Stimulated activated naive B cell treated with anti-CD40 and anti-IgM and Interleukin-4, amounts not matched to agents 10 μg/mL and 1 μg/mL and 100 μg/mL, for 72 hours (primary cell): Measurements from ENCODE around the gene ERP29.

Experiments used
- ATAC-seq, 2 donors: fragments of 150-1000 bp; cut with Tn5 transposase; replicated peaks; 2 replicates each; pipeline ENCODE4 v1.10.0; 2021; ENCODE audit warnings: moderate library complexity in 1 of 2
- DNase-seq: peaks from one replicate; pipeline ENCODE4 v3.0.0; 2021
- H3K27ac Mint-ChIP-seq: one replicate; pipeline ENCODE4 v1.8.0; 2022; ENCODE audit warnings: mild to moderate bottlenecking, mixed read lengths
- H3K27me3 Mint-ChIP-seq, 2 donors: one replicate each; pipeline ENCODE4 v1.8.0; 2022; ENCODE audit warnings: mixed read lengths in 2 of 2
- H3K36me3 Mint-ChIP-seq, 2 donors: one replicate each; pipeline ENCODE4 v1.8.0; 2022; ENCODE audit warnings: mixed read lengths in 2 of 2, mild to moderate bottlenecking in 1 of 2
- H3K4me1 Mint-ChIP-seq, 2 donors: one replicate each; pipeline ENCODE4 v1.8.0; 2022; ENCODE audit warnings: mixed read lengths in 2 of 2, mild to moderate bottlenecking in 1 of 2
- H3K4me3 Mint-ChIP-seq, 2 donors: one replicate each; pipeline ENCODE4 v1.8.0; 2022; ENCODE audit warnings: mild to moderate bottlenecking in 2 of 2, mixed read lengths in 2 of 2, moderate library complexity in 1 of 2
- H3K9me3 Mint-ChIP-seq, 2 donors: one replicate each; pipeline ENCODE4 v1.8.0; 2022; ENCODE audit warnings: mixed read lengths in 2 of 2, mild to moderate bottlenecking in 1 of 2

ERP29 gene

DNA sequence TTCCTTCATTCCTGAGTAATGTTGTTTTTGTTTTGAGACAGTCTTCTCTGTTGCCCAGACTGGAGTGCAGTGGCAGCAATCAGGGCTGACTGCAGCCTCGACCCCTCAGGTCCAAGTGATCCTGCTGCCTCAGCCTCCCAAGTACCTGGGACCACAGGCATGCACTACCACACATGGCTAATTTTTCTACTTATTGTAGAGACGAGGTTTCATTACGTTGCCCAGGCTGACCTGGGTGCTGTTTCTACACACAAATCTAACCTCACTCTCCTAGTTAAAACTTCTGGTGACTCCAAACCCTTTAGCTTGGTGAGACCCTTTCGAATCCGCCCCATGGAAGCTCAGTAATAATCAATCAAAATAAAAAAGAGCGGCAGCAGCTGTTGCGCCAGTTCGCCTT, 1.5 kb upstream of the ERP29 start:
- DNase-seq, result no peak
- H3K4me1 Mint-ChIP-seq, result peaks cover 30 to 50% of the 10 kb centered on the region in 2 donors
- no peak overlapping the region for H3K27ac Mint-ChIP-seq
- peak overlapping the region; percentile 94 to 97 for H3K4me3 Mint-ChIP-seq
- H3K27me3 Mint-ChIP-seq, result no peaks in the 10 kb centered on the region
- ATAC-seq, result no peak
- peaks cover 21 to 39% of the 10 kb centered on the region in 2 donors for H3K36me3 Mint-ChIP-seq
- H3K9me3 Mint-ChIP-seq, result peaks cover 8% of the 10 kb centered on the region in 2 donors

DNA sequence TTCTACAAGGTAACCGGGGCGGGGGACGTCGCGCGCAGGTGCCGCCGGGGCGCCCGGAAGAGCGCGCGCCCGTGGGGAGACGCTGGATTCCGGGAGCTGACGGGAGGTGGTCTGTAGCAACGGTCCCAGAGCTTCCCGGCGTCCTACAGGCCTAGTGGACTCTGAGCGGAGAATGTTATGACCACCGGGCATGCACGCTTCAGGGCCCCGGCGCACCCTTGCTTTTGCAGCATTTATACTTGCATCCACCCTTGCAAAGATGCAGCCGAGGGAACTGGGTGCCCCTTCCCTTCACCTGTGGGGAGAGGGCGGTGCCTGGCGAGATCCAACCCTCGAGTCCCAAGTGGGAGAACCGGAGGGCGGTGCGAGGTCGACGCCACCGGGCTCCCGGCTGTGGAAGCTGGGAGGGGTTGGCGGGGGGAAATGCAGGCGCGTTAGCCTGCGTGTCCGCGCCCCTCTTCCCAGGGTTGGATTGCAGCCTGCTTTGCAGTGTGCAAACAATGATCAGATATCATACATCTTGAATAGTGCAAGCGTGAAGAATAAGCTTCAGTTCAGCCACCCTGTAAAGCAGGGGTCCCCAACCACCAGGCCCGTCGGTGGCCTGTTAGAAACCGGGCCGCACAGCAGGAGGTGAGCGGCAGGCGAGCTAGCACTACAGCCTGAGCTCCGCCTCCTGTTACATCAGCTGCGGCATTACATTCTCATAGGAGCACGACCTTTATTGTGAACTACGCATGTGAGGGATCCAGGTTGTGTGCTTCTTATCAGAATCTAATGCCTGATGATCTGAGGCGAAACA, 576 bp downstream of the ERP29 start:
- Mint-ChIP-seq H3K27ac (peak overlapping the region; percentile 92), H3K36me3 (peaks cover 28 to 55% of the 10 kb centered on the region in 2 donors), H3K9me3 (peaks cover 8% of the 10 kb centered on the region in 2 donors), H3K27me3 (no peaks in the 10 kb centered on the region), H3K4me1 (peaks cover 36 to 59% of the 10 kb centered on the region in 2 donors), H3K4me3 (peak overlapping the region; percentile 94 to 97)
- peak; percentile 57 to 62 for ATAC-seq
- peak; percentile 56 for DNase-seq

DNA sequence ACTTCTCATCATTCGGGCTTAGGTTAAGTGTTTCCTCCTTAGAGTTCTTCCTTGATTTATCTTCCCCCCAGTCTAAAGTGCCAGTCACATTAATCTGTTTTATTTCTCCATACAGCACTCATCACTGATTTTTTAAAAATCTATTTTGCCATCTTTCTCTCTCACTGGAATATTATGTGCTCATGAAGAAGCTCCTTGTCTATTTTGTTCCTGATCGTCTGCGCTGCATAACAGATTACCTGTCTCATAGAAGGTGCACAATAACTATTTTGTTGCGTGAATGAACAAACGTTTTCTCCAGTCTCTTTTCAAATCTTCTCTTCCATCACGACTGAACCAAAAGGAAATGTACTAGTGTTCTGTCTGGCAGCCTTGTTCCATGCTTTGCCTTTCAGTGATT, 2.7 kb downstream of the ERP29 start:
- ATAC-seq (no peak), DNase-seq (no peak)
- peak overlapping the region; percentile 43 to 97 for H3K4me3 Mint-ChIP-seq
- peaks cover 8% of the 10 kb centered on the region in 2 donors for H3K9me3 Mint-ChIP-seq
- no peaks in the 10 kb centered on the region for H3K27me3 Mint-ChIP-seq
- H3K4me1 Mint-ChIP-seq, result peaks cover 49 to 76% of the 10 kb centered on the region in 2 donors
- H3K36me3 Mint-ChIP-seq, result peaks cover 32 to 60% of the 10 kb centered on the region in 2 donors
- H3K27ac Mint-ChIP-seq, result peak overlapping the region; percentile 92

DNA sequence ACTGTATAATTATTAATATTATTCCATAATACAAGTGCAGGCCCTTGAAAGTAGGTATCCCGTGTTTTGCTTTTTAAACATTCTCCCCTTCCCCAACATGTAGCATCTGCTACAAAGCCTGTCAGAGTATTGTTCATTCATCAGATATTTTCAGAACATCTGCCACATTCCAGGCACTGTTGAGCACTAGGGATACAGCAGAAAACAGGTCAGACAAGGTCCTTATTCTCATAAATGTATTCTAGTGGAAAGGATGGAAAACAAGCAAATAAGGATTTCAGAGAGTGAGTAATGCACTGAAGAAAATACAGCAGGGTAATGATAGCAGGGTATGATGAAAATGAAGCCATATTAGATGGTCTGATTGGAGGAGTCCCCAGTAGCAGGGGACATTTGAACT, 3.8 kb downstream of the ERP29 start:
- no peak overlapping the region for H3K27ac Mint-ChIP-seq

DNA sequence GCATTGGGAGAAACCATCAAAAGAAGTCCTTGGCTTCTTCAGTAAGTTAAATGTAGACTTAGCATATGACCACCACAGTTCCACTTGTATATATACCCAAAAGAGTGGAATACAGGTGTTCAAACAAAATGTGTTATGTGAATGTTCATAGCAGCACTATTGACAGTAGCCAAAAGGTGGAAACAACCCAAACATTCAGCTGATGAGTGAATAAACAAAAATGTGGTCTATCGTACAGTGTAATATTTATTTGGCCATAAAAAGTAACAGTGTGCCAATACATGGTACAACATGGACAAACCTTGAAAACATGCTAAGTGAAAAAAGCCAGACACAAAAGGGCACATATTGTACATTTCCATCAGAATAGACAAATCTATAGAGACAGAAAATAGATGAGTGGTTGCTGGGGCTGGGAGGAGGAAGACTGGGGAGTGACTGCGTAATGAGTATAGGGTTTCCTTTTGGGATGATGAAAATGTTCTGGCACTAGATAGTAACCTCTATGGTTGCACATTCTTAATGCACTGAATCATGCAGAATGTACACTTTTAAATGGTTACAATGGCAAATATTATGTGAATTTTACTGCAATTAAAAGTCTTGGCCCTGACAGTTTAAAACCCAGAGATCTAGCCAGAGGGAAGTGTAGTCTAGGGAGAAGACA, 5.5 kb downstream of the ERP29 start:
- Mint-ChIP-seq H3K27ac (peak overlapping the region; percentile 75), H3K4me1 (peaks cover 51 to 79% of the 10 kb centered on the region in 2 donors), H3K36me3 (peaks cover 39 to 62% of the 10 kb centered on the region in 2 donors), H3K27me3 (no peaks in the 10 kb centered on the region), H3K9me3 (peaks cover 8% of the 10 kb centered on the region in 2 donors), H3K4me3 (no peak overlapping the region)
- no peak for ATAC-seq
- DNase-seq, result no peak

More for the DNA sequence above, 3.8 kb downstream of the ERP29 start:
- DNase-seq (no peak), ATAC-seq (no peak)
- H3K36me3 Mint-ChIP-seq, result peaks cover 34 to 56% of the 10 kb centered on the region in 2 donors
- H3K9me3 Mint-ChIP-seq, result peaks cover 8% of the 10 kb centered on the region in 2 donors
- H3K27me3 Mint-ChIP-seq, result no peaks in the 10 kb centered on the region
- H3K4me1 Mint-ChIP-seq, result peaks cover 45 to 71% of the 10 kb centered on the region in 2 donors
- peak overlapping the region in 1 of 2 donors; percentile 22 for H3K4me3 Mint-ChIP-seq

DNA sequence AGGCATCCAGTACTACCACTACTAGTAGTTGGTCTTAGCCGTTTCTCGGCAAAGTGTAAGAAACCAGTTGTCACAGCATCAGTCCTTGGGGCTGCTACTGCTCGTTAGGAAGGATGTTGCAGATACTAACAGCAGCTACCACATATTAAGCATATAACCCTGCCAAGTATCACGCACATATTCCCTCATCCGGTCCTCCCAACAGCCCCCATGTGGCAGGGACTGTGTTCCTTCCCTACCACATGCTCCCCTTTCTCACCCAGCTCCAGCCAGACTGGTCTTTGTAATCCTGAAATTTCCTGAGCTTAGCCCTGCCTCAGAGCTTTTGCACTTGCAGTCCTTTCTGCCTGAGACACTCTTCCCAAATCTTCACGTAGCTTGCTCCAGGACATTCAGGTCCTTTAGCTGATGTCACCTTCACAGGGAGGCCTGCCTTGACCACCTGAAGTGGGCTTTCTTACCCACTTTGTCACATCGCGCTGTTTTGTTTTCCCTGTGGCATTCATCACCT, 7.8 kb downstream of the ERP29 start:
- Mint-ChIP-seq H3K4me3 (no peak overlapping the region), H3K27ac (peak overlapping the region; percentile 48), H3K4me1 (peaks cover 41 to 70% of the 10 kb centered on the region in 2 donors), H3K27me3 (no peaks in the 10 kb centered on the region), H3K36me3 (peaks cover 33 to 59% of the 10 kb centered on the region in 2 donors), H3K9me3 (peaks cover 3 to 4% of the 10 kb centered on the region in 2 donors)
- ATAC-seq (no peak), DNase-seq (no peak)

DNA sequence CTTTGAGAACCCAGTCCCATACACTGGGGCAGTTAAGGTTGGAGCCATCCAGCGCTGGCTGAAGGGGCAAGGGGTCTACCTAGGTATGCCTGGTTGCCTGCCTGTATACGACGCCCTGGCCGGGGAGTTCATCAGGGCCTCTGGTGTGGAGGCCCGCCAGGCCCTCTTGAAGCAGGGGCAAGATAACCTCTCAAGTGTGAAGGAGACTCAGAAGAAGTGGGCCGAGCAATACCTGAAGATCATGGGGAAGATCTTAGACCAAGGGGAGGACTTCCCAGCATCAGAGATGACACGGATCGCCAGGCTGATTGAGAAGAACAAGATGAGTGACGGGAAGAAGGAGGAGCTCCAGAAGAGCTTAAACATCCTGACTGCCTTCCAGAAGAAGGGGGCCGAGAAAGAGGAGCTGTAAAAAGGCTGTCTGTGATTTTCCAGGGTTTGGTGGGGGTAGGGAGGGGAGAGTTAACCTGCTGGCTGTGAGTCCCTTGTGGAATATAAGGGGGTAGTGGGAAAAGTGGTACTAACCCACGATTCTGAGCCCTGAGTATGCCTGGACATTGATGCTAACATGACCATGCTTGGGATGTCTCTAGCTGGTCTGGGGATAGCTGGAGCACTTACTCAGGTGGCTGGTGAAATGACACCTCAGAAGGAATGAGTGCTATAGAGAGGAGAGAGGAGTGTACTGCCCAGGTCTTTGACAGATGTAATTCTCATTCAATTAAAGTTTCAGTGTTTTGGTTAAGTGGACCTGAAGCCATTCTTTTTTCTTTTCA, 9.2 kb downstream of the ERP29 start:
- peaks cover 0 to 2% of the 10 kb centered on the region in 2 donors for H3K9me3 Mint-ChIP-seq
- H3K36me3 Mint-ChIP-seq, result peaks cover 29 to 56% of the 10 kb centered on the region in 2 donors
- DNase-seq, result no peak
- no peak for ATAC-seq
- H3K4me3 Mint-ChIP-seq, result no peak overlapping the region
- peak overlapping the region; percentile 82 for H3K27ac Mint-ChIP-seq
- no peaks in the 10 kb centered on the region for H3K27me3 Mint-ChIP-seq
- H3K4me1 Mint-ChIP-seq, result peaks cover 38 to 69% of the 10 kb centered on the region in 2 donors

DNA sequence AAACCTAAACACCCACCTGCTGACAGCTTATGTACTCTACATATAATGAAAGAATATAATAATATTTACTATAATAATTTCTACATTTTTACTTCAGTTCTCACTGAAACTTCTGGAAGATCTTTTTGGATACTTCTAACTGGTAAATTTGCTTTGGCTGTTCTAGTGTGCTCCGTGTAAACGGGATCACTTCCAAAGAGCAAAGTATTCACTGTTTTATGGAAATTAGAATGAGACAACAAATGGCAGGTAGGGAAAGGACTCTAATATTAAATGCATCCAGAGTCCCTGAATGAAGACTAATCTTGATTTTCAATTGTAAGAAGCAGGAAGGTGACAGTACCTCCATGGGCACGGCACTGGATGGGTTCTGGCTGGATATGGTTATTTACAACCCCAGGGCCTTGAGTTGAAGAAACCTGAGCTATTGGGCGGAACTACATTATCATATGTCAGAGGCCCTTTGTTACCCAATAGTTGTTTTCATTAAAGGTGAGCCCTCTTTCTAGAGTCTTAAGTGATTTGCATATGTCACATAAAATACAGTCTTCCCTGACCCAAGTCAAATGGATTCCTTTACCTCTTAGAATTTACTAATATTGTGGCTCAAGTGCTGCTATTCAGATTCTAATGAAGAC, 10.7 kb downstream of the ERP29 start:
- ATAC-seq (no peak), DNase-seq (no peak)
- H3K27ac Mint-ChIP-seq, result no peak overlapping the region
- no peaks in the 10 kb centered on the region for H3K27me3 Mint-ChIP-seq
- H3K4me1 Mint-ChIP-seq, result peaks cover 37 to 71% of the 10 kb centered on the region in 2 donors
- peaks cover 31 to 54% of the 10 kb centered on the region in 2 donors for H3K36me3 Mint-ChIP-seq
- no peak overlapping the region for H3K4me3 Mint-ChIP-seq
- H3K9me3 Mint-ChIP-seq, result peaks cover 0 to 2% of the 10 kb centered on the region in 2 donors

DNA sequence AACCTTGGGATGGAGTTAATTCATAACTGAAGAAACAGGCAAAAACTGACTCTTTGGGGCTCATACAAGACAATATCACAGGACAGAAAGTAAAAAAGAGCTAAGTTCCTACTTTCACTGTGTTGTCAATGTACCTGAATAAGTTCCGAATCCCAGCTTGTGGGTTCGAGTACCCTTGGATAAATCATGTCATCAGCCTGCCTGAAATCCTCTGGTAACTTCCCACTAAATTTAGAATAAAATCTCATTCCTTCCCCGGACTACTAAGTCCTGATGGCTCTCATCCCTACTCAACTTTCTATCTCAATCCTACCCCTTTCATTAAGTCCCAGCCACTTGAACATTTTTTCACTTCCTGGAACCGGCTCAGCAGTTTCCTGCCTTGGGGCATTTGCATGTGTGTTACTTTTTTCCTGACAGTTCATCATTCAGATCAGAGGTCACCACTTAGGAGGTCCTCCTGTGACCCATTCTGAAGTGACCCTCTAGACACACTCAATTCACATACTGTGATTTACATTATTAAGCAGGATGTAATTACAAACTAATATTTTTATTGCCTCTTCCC, 12.7 kb downstream of the ERP29 start:
- Mint-ChIP-seq H3K9me3 (peaks cover 0 to 2% of the 10 kb centered on the region in 2 donors), H3K4me1 (peaks cover 28 to 68% of the 10 kb centered on the region in 2 donors), H3K4me3 (no peak overlapping the region), H3K36me3 (peaks cover 38 to 59% of the 10 kb centered on the region in 2 donors), H3K27ac (peak overlapping the region; percentile 59), H3K27me3 (no peaks in the 10 kb centered on the region)
- DNase-seq (no peak), ATAC-seq (peak; percentile 47 to 50)

DNA sequence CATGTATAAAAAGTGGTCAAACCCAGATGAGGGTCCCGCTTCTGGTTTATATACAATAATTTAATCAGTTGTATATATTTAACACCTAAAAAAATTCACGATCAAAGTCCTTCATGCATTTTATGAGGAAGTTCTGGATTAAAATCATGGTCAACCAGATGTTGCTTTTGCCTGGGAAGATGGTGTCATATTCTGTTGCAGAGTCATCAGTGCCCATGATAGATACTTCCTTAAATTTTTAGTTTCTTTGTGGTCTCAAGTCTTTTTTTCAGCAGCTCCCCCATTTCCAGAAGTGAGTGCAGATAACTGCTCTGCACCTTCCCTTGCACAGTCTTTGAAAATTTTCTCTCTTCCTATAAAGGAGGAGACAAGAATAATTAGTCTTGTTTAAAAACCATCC, 16.1 kb downstream of the ERP29 start:
- peaks cover 19 to 53% of the 10 kb centered on the region in 2 donors for H3K4me1 Mint-ChIP-seq
- ATAC-seq, result no peak
- no peak overlapping the region for H3K4me3 Mint-ChIP-seq
- no peak overlapping the region for H3K27ac Mint-ChIP-seq
- H3K36me3 Mint-ChIP-seq, result peaks cover 45 to 63% of the 10 kb centered on the region in 2 donors
- peaks cover 0 to 2% of the 10 kb centered on the region in 2 donors for H3K9me3 Mint-ChIP-seq
- no peaks in the 10 kb centered on the region for H3K27me3 Mint-ChIP-seq
- DNase-seq, result no peak

DNA sequence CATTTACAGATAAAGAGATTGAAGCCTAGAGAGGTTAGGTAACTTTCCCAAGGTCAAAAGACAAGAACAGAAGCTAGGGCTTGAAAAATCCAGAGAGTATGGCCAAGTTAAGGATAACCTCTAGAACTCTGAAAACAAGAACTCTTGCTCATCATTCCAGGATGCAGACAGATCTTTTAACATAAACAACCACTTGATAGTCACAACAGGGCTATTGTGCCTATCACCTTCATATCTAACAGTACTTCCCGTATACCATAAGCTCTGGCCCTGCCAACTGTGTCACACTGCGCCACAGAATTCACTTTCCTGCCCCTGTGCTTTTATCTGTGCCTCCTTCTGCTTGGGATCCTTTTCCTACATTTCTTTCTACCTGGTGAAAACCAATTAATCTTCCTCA, 18.2 kb downstream of the ERP29 start:
- H3K27me3 Mint-ChIP-seq, result no peaks in the 10 kb centered on the region
- peaks cover 12 to 40% of the 10 kb centered on the region in 2 donors for H3K4me1 Mint-ChIP-seq
- H3K4me3 Mint-ChIP-seq, result no peak overlapping the region
- peak overlapping the region; percentile 68 for H3K27ac Mint-ChIP-seq
- H3K36me3 Mint-ChIP-seq, result peaks cover 47 to 58% of the 10 kb centered on the region in 2 donors
- ATAC-seq, result no peak
- no peak for DNase-seq
- no peaks in the 10 kb centered on the region for H3K9me3 Mint-ChIP-seq

DNA sequence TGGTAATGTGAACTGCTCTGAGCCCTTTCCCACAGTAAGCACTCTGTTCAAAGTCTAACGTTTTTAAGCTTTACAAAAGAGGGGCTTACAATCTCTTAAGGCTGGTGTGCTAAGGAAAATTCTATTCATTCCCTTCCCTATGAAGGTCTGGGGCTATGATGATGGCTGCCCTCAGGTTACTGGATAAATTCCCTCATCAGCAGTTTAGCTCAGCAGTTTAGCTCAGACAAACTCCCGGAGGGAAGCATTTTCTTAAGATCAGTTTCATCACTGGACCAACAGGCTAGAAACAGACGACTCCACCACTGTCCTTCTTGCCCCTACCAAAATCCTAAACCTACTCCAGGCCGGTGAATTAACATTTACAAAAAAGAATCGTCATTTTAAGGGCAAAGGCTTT, 19.1 kb downstream of the ERP29 start:
- Mint-ChIP-seq H3K36me3 (peaks cover 47 to 58% of the 10 kb centered on the region in 2 donors), H3K4me3 (no peak overlapping the region), H3K27ac (peak overlapping the region; percentile 82), H3K4me1 (peaks cover 12 to 35% of the 10 kb centered on the region in 2 donors), H3K9me3 (no peaks in the 10 kb centered on the region), H3K27me3 (no peaks in the 10 kb centered on the region)
- ATAC-seq (no peak), DNase-seq (no peak)

DNA sequence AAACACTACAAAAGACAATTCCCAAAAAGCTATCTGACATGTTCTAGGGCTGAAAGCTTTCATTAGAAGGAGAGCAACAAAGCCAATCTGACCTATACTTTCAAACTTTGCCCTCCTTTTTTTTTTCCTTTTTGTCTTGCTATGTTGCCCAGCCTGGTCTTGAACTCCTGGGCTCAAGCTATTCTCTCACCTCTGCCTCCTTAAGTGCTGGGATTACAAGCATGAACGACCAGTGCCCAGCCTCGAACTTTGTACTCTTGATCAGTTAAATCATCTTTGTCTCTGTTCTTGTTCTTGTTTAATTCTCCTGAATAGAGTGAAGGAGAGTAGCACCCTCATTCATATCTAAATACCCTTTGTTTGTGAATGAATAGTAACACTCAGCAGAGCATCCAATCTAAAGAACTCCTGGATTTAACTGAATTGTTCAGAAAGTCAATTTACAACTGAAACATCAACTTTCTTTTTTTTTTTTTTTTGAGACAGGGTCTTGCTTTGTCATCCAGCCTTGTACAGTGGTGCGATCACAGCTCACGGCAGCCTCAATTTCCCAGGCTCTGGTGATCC, 22.1 kb downstream of the ERP29 start:
- Mint-ChIP-seq H3K27ac (no peak overlapping the region), H3K36me3 (peaks cover 57 to 62% of the 10 kb centered on the region in 2 donors), H3K4me1 (peaks cover 5 to 9% of the 10 kb centered on the region in 2 donors), H3K9me3 (no peaks in the 10 kb centered on the region), H3K27me3 (no peaks in the 10 kb centered on the region), H3K4me3 (no peak overlapping the region)
- DNase-seq (no peak), ATAC-seq (no peak)
